ENCODE results near the gene GABBR2.

- TF ChIP-seq POLR2A (IDR thresholded peaks at IDR 0.05) (no peak), CTCF (IDR thresholded peaks at IDR 0.05) (no peak)
These were observed 446.7 kb downstream of the GABBR2 start for GRCh38 chr9:98262056-98262455.
